ENCODE measurements around the gene CRK. TPM values are rescaled to one million over a fixed set of nuclear protein-coding genes. Genes with fewer than 3 reads are reported as not detected.
"Not testable (repeated sequence)": the region's sequence is repeated elsewhere in the genome, so short reads cannot be mapped to it uniquely, and the experiment has no call there.

CRK gene
- total RNA-seq, 1 donor from 2014 or later, result 57.1 TPM

- no peak overlapping the region for H3K4me3 Mint-ChIP-seq (ENCODE audit: unreplicated experiment)
- no peak for DNase-seq (ENCODE audit: extremely low spot score, unreplicated experiment)
- no peak for TF ChIP-seq CTCF (IDR thresholded peaks at IDR 0.05)
- peaks cover 47% of the 10 kb centered on the region for H3K4me1 Mint-ChIP-seq (ENCODE audit: unreplicated experiment)
- H3K27me3 Mint-ChIP-seq (ENCODE audit: unreplicated experiment), result no peaks in the 10 kb centered on the region
- peak overlapping the region; percentile 31 for H3K27ac Mint-ChIP-seq (ENCODE audit: unreplicated experiment)
- H3K36me3 Mint-ChIP-seq (ENCODE audit: unreplicated experiment), result no peaks in the 10 kb centered on the region
- no peaks in the 10 kb centered on the region for H3K9me3 Mint-ChIP-seq (ENCODE audit: unreplicated experiment)
Measured at GRCh38 chr17:1386265-1386664, 69.8 kb downstream of the CRK start.

- Mint-ChIP-seq H3K4me1 (ENCODE audit: unreplicated experiment) (peaks cover 43% of the 10 kb centered on the region), H3K36me3 (ENCODE audit: unreplicated experiment) (no peaks in the 10 kb centered on the region), H3K9me3 (ENCODE audit: unreplicated experiment) (no peaks in the 10 kb centered on the region), H3K27ac (ENCODE audit: unreplicated experiment) (no peak overlapping the region), H3K4me3 (ENCODE audit: unreplicated experiment) (no peak overlapping the region), H3K27me3 (ENCODE audit: unreplicated experiment) (no peaks in the 10 kb centered on the region)
- DNase-seq (ENCODE audit: extremely low spot score, unreplicated experiment), result no peak
- TF ChIP-seq CTCF (IDR thresholded peaks at IDR 0.05), result no peak
Measured at GRCh38 chr17:1385861-1386260, 70.2 kb downstream of the CRK start.

GRCh38 chr17:1384905-1385435, 71.1 kb downstream of the CRK start:
- H3K4me1 Mint-ChIP-seq (ENCODE audit: unreplicated experiment), result peaks cover 43% of the 10 kb centered on the region
- H3K27ac Mint-ChIP-seq (ENCODE audit: unreplicated experiment), result peak overlapping the region; percentile 50
- DNase-seq (ENCODE audit: extremely low spot score, unreplicated experiment), result no peak
- peaks cover 2% of the 10 kb centered on the region for H3K36me3 Mint-ChIP-seq (ENCODE audit: unreplicated experiment)
- H3K9me3 Mint-ChIP-seq (ENCODE audit: unreplicated experiment), result no peaks in the 10 kb centered on the region
- no peak for TF ChIP-seq CTCF (IDR thresholded peaks at IDR 0.05)
- H3K4me3 Mint-ChIP-seq (ENCODE audit: unreplicated experiment), result no peak overlapping the region
- no peaks in the 10 kb centered on the region for H3K27me3 Mint-ChIP-seq (ENCODE audit: unreplicated experiment)

GRCh38 chr17:1379930-1380313, 76.1 kb downstream of the CRK start:
- DNase-seq (ENCODE audit: extremely low spot score, unreplicated experiment), result no peak
- no peak for TF ChIP-seq CTCF (IDR thresholded peaks at IDR 0.05)
- H3K27me3 Mint-ChIP-seq (ENCODE audit: unreplicated experiment), result no peaks in the 10 kb centered on the region
- H3K27ac Mint-ChIP-seq (ENCODE audit: unreplicated experiment), result peak overlapping the region; percentile 47
- peaks cover 61% of the 10 kb centered on the region for H3K4me1 Mint-ChIP-seq (ENCODE audit: unreplicated experiment)
- no peak overlapping the region for H3K4me3 Mint-ChIP-seq (ENCODE audit: unreplicated experiment)
- H3K36me3 Mint-ChIP-seq (ENCODE audit: unreplicated experiment), result peaks cover 2% of the 10 kb centered on the region
- no peaks in the 10 kb centered on the region for H3K9me3 Mint-ChIP-seq (ENCODE audit: unreplicated experiment)

- no peak for DNase-seq (ENCODE audit: extremely low spot score, unreplicated experiment)
- Mint-ChIP-seq H3K36me3 (ENCODE audit: unreplicated experiment) (peaks cover 2% of the 10 kb centered on the region), H3K9me3 (ENCODE audit: unreplicated experiment) (no peaks in the 10 kb centered on the region), H3K4me3 (ENCODE audit: unreplicated experiment) (no peak overlapping the region), H3K27ac (ENCODE audit: unreplicated experiment) (no peak overlapping the region), H3K27me3 (ENCODE audit: unreplicated experiment) (no peaks in the 10 kb centered on the region), H3K4me1 (ENCODE audit: unreplicated experiment) (peaks cover 66% of the 10 kb centered on the region)
- no peak for TF ChIP-seq CTCF (IDR thresholded peaks at IDR 0.05)
Measured at GRCh38 chr17:1379208-1379929, 76.7 kb downstream of the CRK start.

GRCh38 chr17:1378476-1378860, 77.6 kb downstream of the CRK start:
- Mint-ChIP-seq H3K27ac (ENCODE audit: unreplicated experiment) (peak overlapping the region; percentile 28), H3K4me1 (ENCODE audit: unreplicated experiment) (peaks cover 68% of the 10 kb centered on the region)
- not testable (repeated sequence) for H3K36me3 Mint-ChIP-seq (ENCODE audit: unreplicated experiment); DNase-seq (ENCODE audit: extremely low spot score, unreplicated experiment); H3K9me3 Mint-ChIP-seq (ENCODE audit: unreplicated experiment); H3K4me3 Mint-ChIP-seq (ENCODE audit: unreplicated experiment); H3K27me3 Mint-ChIP-seq (ENCODE audit: unreplicated experiment)
